Left ventricle myocardium inferior (tissue), 1 donor: ENCODE measurements around the gene PDIA6. TPM values are rescaled to one million over a fixed set of nuclear protein-coding genes. Genes with fewer than 3 reads are reported as not detected.

Experiments
- DNase-seq: peaks from one replicate; pipeline ENCODE4 v3.0.0-alpha.2; 2020
- H3K27ac ChIP-seq: fragments of 200-600 bp; replicated peaks from 2 replicates; pipeline ENCODE4 v1.8.0; 2021
- H3K27me3 ChIP-seq: fragments of 200-600 bp; 2 replicates; pipeline ENCODE4 v1.8.0; 2021; ENCODE audit warnings: low read depth
- H3K36me3 ChIP-seq: fragments of 200-600 bp; 2 replicates; pipeline ENCODE4 v1.8.0; 2021
- H3K4me1 ChIP-seq: fragments of 200-600 bp; 2 replicates; pipeline ENCODE4 v1.8.0; 2021
- H3K4me3 ChIP-seq: fragments of 200-600 bp; 2 replicates; pipeline ENCODE4 v1.8.0; 2021; ENCODE audit warnings: mild to moderate bottlenecking, moderate library complexity
- H3K9me3 ChIP-seq: fragments of 200-600 bp; replicated peaks from 2 replicates; pipeline ENCODE4 v1.8.0; 2021
- intact Hi-C: fragments of 100-400 bp; cut with micrococcal nuclease; formaldehyde crosslinking; loops from one replicate; pipeline ENCODE4 v1.11.0; 2022
- total RNA-seq: library from RNA; stranded (reverse); fragmentation: NEBNext Ultra II Directional; extraction: Animal tissue kit (Norgen Biotek cat#: 25700); gene quantifications from one replicate; pipeline ENCODE4 v1.2.1, GENCODE V29; 2021
- TF ChIP-seq, protein P1 (sequence below): fragments of 200-600 bp; IDR thresholded peaks from 2 replicates; pipeline ENCODE4 v1.8.0; 2021; ENCODE audit warnings: antibody characterized with exemption, mild to moderate bottlenecking, borderline replicate concordance
- donor health status: DM: no; HTN: yes; CAD: no; lungs with severe emphysema.

Gene PDIA6
- total RNA-seq, 1 donor from 2014 or later, result 107 TPM

DNA sequence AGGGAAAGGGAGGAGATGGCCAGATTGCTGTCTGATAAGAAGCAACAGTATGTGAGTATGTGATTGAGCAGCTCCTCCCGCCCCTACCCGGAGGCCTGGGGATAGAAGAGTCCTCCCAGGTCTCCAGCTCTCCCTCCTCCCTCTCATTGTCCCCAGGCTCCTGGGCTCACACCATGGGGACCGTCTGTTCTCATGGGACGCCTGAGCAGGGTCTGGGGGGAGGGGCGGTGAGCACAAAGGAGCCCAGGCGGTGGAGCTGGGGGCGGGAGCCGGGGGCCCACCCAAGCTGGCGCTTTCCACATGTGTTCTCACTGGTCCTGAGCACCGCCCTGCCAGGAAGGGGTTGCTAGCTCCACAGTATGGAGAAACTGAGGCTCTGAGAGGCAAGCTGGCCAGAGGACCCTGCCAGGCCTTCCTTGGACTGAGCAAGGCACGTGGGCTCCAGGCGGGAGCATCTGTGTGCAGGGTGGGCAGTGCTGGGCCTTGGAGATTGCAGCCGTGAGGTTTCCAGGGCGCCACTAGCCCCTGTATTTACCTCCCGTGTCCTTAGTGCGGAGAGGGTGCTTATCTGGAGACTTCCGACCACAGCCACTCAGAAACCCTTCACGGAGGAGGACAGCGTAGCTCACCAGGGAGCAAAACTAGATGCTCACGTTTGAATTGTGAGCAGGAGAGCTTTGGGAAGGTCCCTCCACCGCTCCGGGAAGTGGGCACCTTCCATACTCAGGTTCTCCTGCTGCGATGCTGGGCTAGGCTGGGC, 37.4 kb downstream of the PDIA6 start:
- Histone ChIP-seq H3K9me3 (no peaks in the 10 kb centered on the region), H3K4me1 (peaks cover 33% of the 10 kb centered on the region), H3K4me3 (no peak overlapping the region), H3K27ac (peak overlapping the region; percentile 80), H3K36me3 (peaks cover 24% of the 10 kb centered on the region), H3K27me3 (no peaks in the 10 kb centered on the region)
- TF ChIP-seq, protein P1, sequence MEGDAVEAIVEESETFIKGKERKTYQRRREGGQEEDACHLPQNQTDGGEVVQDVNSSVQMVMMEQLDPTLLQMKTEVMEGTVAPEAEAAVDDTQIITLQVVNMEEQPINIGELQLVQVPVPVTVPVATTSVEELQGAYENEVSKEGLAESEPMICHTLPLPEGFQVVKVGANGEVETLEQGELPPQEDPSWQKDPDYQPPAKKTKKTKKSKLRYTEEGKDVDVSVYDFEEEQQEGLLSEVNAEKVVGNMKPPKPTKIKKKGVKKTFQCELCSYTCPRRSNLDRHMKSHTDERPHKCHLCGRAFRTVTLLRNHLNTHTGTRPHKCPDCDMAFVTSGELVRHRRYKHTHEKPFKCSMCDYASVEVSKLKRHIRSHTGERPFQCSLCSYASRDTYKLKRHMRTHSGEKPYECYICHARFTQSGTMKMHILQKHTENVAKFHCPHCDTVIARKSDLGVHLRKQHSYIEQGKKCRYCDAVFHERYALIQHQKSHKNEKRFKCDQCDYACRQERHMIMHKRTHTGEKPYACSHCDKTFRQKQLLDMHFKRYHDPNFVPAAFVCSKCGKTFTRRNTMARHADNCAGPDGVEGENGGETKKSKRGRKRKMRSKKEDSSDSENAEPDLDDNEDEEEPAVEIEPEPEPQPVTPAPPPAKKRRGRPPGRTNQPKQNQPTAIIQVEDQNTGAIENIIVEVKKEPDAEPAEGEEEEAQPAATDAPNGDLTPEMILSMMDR, result no peak
- intact Hi-C loops, result no loop called here
- no peak for DNase-seq

DNA sequence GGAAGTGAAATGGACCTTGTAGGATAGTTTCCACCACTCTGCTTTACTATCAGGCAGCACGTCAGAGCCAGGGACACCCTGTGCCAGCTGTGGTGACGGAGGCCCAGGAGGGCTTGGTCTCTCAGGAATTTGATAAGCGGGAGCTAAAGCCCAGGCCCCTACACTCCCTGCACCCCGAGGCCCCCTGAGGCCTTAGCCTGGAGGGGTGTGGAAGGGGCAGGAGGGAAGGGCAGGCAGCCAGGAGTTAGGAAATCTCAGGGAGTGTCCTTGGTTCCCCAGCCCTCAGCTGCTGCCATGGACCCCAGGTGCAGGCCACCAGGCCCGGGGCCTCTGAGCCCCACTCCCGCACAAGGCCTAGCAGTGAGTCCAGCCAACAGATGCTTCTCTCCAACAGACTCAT, 38.2 kb downstream of the PDIA6 start:
- Histone ChIP-seq H3K36me3 (peaks cover 16% of the 10 kb centered on the region), H3K9me3 (no peaks in the 10 kb centered on the region), H3K27ac (peak overlapping the region; percentile 80), H3K4me1 (peaks cover 33% of the 10 kb centered on the region), H3K27me3 (no peaks in the 10 kb centered on the region), H3K4me3 (no peak overlapping the region)
- TF ChIP-seq, protein P1, result no peak
- DNase-seq, result peak; percentile 34
- intact Hi-C loops, result no loop called here

DNA sequence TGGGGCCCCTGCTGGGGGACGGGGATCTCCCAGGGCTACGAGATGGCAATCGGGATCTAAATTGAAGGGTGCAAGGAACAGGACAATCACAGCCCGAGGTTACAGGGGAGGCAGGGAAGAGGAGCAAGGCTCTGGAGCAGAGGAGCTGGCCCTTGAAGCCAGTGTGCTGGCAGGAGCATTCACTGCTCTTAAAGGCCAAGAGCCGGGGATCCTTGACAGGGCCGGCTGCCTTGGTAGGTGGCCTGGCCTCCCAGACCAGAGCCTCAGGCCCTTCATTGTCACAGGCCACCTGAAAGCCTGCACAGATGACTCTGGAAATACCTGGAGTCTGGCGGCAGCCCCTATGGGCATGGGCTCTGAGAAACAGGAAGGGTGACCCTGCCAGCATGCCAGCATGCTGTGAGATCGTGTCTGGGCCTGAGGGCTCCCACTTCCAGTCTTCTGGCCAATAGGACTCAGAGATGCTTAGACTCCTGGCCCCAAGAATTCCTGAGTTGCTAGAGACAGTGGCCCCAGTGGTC, 38.7 kb downstream of the PDIA6 start:
- intact Hi-C loops, result no loop called here

GRCh38 chr2:10772868-10773215, 39.7 kb downstream of the PDIA6 start:
- Histone ChIP-seq H3K4me1 (peaks cover 31% of the 10 kb centered on the region), H3K27ac (no peak overlapping the region), H3K36me3 (peaks cover 7% of the 10 kb centered on the region), H3K9me3 (no peaks in the 10 kb centered on the region), H3K27me3 (no peaks in the 10 kb centered on the region), H3K4me3 (no peak overlapping the region)
- no peak for DNase-seq
- TF ChIP-seq, protein P1, result no peak
- intact Hi-C loops, result no loop called here

More for the DNA sequence above, 38.7 kb downstream of the PDIA6 start:
- H3K4me3 ChIP-seq, result no peak overlapping the region
- no peak for DNase-seq
- peak overlapping the region; percentile 80 for H3K27ac ChIP-seq
- H3K4me1 ChIP-seq, result peaks cover 33% of the 10 kb centered on the region
- no peaks in the 10 kb centered on the region for H3K9me3 ChIP-seq
- peaks cover 16% of the 10 kb centered on the region for H3K36me3 ChIP-seq
- H3K27me3 ChIP-seq, result no peaks in the 10 kb centered on the region
- TF ChIP-seq, protein P1, result no peak

GRCh38 chr2:10772201-10772867, 40.3 kb downstream of the PDIA6 start:
- Histone ChIP-seq H3K9me3 (no peaks in the 10 kb centered on the region), H3K36me3 (peaks cover 2% of the 10 kb centered on the region), H3K4me1 (peaks cover 26% of the 10 kb centered on the region), H3K27ac (no peak overlapping the region), H3K27me3 (no peaks in the 10 kb centered on the region), H3K4me3 (no peak overlapping the region)
- DNase-seq, result no peak
- intact Hi-C loops, result no loop called here
- TF ChIP-seq, protein P1, result no peak
